ENCODE data around the gene CSMD2. TPM values are rescaled to one million over a fixed set of nuclear protein-coding genes. Genes with fewer than 3 reads are reported as not detected.

CSMD2 gene
- total RNA-seq, 2 experiments from 2014 or later = not detected

DNA sequence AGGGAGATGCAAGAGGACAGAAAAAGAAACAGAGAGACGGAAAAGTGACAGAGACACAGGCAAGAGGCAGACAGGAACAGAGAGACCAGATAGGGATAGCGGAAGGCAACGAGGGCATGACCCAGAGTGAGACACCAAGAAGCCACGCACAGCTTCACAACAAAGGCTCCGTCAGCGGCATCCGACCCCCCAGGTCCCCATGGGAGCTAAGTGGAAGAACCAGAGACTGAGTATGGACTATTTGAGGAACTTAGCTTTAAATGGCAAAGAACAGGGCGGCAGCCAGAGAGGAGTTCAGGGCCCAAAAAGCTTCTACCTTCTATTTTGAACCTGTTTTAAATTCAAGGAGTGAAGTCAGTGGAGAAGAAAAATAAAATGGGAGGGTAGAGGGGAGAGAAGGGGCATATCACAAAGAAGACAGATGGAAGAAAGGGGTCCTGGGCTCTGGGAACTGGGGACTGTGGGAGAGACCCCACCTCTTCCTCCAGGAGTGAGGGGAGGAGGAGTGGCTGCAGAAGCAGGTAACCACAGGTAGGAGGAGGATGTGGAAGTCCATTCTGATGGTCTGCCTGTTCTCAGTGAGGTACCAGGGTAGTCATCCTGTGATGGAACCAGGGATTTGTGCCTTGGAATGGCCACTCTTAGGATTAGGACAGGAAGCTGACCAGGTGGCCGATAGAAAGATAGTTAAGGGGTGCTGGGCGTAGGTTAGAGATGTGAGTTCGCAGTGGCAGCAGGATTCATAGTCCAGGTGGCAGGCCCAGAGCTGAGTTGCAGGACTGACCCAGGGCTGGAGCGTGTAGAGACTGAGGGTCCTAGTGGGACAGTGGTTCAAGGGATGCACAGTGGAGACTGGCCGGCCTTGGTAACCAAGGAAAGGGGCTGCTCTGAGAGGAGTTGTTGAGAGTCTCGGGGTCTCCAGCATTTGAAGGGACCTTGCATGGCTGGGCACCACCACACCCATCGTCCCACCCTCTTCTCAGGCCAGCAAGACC lies 37.7 kb downstream of the CSMD2 start:
- Mint-ChIP-seq H3K4me1 (ENCODE audit: low read depth) (no peaks in the 10 kb centered on the region), H3K27me3 (peaks cover 10% of the 10 kb centered on the region), H3K9me3 (no peaks in the 10 kb centered on the region), H3K36me3 (ENCODE audit: low read depth) (no peaks in the 10 kb centered on the region), H3K27ac (no peak overlapping the region), H3K4me3 (no peak overlapping the region)
- DNase-seq = no peak
- ATAC-seq = no peak
- intact Hi-C loops (cut with micrococcal nuclease) = no loop called here
- CTCF ChIA-PET = no interaction called here
- TF ChIP-seq, protein P1, sequence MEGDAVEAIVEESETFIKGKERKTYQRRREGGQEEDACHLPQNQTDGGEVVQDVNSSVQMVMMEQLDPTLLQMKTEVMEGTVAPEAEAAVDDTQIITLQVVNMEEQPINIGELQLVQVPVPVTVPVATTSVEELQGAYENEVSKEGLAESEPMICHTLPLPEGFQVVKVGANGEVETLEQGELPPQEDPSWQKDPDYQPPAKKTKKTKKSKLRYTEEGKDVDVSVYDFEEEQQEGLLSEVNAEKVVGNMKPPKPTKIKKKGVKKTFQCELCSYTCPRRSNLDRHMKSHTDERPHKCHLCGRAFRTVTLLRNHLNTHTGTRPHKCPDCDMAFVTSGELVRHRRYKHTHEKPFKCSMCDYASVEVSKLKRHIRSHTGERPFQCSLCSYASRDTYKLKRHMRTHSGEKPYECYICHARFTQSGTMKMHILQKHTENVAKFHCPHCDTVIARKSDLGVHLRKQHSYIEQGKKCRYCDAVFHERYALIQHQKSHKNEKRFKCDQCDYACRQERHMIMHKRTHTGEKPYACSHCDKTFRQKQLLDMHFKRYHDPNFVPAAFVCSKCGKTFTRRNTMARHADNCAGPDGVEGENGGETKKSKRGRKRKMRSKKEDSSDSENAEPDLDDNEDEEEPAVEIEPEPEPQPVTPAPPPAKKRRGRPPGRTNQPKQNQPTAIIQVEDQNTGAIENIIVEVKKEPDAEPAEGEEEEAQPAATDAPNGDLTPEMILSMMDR (IDR thresholded peaks at IDR 0.05) = no peak
- POLR2A ChIA-PET = no interaction called here

DNA sequence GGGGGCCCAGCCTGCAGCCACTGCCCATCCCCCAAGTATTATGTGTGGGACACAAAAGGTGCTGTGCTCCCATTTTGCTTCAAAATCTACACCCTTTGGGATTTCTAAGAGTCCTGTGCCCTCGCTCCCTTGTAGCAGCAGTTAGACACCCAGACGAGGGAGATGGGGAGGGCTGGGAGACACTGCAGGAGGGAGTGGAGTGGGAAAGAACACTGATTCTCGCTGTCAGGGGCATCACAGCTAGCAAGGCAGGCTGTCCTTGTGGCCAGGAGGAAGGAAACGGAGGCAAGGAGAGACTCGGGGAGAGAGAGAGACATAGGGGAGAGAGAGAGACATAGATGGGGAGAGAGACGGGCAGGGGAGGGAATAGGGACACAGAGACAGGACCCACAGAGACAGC lies 38.5 kb downstream of the CSMD2 start:
- TF ChIP-seq, protein P1 (IDR thresholded peaks at IDR 0.05) = no peak
- Mint-ChIP-seq H3K27me3 (peaks cover 10% of the 10 kb centered on the region), H3K36me3 (ENCODE audit: low read depth) (no peaks in the 10 kb centered on the region), H3K4me3 (no peak overlapping the region), H3K9me3 (no peaks in the 10 kb centered on the region), H3K27ac (no peak overlapping the region), H3K4me1 (ENCODE audit: low read depth) (no peaks in the 10 kb centered on the region)
- DNase-seq (no peak), ATAC-seq (no peak)
- intact Hi-C loops (cut with micrococcal nuclease) = no loop called here
- CTCF ChIA-PET = no interaction called here
- POLR2A ChIA-PET = no interaction called here

DNA sequence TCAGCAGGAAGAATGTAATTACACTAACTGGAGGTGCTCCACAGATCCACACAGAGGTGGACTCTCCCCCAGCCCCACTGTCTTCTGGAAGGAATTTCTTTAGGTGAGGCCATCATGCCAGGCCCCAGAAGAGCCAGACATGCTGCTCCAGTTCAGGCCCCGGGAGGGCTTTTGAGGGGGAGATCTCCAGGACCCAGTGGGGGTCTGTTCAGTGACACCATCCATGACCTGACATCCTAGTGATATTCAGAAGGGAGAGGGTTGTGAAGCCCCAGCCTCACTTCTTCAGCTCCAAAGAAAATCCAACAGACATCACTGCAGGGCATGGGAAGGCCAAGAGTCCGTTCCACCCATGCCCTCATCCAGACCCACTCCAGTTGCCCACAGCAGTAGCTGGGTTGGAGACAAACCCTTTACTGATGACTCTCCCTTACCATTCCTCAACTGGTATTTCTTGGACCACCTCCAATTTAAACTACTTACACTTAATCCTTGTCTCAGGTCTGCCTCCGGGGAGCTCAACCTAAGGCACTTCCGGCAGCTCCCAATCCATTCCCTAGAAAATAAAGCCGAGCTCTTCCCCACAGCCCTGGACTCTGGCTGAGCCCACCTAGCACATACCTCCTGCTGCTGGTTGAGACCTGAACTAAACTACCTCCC lies 39.2 kb downstream of the CSMD2 start:
- H3K27me3 Mint-ChIP-seq = peaks cover 11% of the 10 kb centered on the region
- TF ChIP-seq, protein P1 (IDR thresholded peaks at IDR 0.05) = no peak
- H3K27ac Mint-ChIP-seq = no peak overlapping the region
- no peaks in the 10 kb centered on the region for H3K36me3 Mint-ChIP-seq (ENCODE audit: low read depth)
- ChIA-PET POLR2A (no interaction called here), CTCF (no interaction called here)
- H3K4me1 Mint-ChIP-seq (ENCODE audit: low read depth) = no peaks in the 10 kb centered on the region
- no peak for ATAC-seq
- H3K4me3 Mint-ChIP-seq = no peak overlapping the region
- no peak for DNase-seq
- intact Hi-C loops (cut with micrococcal nuclease) = no loop called here
- H3K9me3 Mint-ChIP-seq = no peaks in the 10 kb centered on the region

DNA sequence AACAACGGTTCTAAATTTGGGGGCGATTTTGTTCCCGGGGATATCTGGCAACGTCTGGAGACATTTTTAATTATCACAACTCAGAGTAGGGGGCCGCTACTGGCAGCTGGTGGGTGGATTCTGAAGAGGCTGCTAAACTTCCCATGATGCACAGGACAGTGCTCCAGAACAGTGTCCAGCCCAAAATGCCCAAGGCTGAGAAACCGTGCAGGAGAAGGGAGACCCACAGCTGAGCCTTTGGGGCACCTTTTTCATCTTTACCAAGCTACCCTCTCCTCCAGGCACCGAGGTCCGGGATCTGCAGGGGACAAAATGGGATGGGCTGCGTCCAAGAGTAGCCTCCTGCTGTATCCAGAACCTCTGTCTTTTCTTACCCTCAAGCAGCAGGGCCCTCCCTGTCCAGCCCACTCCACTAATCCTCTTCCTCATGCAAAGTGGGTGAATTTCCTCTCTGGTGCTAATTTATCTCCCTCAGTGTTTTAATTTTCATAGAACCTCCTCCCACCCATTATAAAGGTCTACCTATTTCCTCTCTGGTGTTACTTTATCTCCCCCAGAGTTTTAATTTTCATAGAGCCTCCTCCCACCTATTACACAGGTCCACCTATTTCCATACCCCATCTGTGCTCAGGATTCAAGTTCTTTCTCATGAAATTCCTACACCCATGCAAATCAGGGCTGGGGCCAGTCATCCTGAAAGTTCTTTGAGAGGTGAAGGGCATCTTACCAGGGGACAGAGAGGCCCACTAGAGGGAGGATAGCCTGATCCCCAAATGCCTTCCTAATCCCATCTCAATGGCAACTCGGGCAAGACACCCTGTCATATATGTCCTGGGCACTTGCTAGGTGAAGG lies 42.7 kb downstream of the CSMD2 start:
- TF ChIP-seq, protein P1 (IDR thresholded peaks at IDR 0.05) = no peak
- no peak overlapping the region for H3K27ac Mint-ChIP-seq
- H3K4me1 Mint-ChIP-seq (ENCODE audit: low read depth) = no peaks in the 10 kb centered on the region
- peaks cover 13% of the 10 kb centered on the region for H3K27me3 Mint-ChIP-seq
- H3K4me3 Mint-ChIP-seq = no peak overlapping the region
- intact Hi-C loops (cut with micrococcal nuclease) = no loop called here
- ChIA-PET CTCF (no interaction called here), POLR2A (no interaction called here)
- no peaks in the 10 kb centered on the region for H3K36me3 Mint-ChIP-seq (ENCODE audit: low read depth)
- ATAC-seq = no peak
- H3K9me3 Mint-ChIP-seq = peaks cover 8% of the 10 kb centered on the region
- no peak for DNase-seq
